ENCODE data around the gene ZNF665.
"Not testable (repeated sequence)": the region's sequence is repeated elsewhere in the genome, so short reads cannot be mapped to it uniquely, and the experiment has no call there.

The ZNF665 gene

GRCh38 chr19:53156850-53157249 lies 36.3 kb downstream of the ZNF665 start:
- DNase-seq: no peak

GRCh38 chr19:53147645-53148044 lies 45.5 kb downstream of the ZNF665 start:
- DNase-seq: no peak

- DNase-seq: no peak
Measured at GRCh38 chr19:53140351-53140750, 52.8 kb downstream of the ZNF665 start.

GRCh38 chr19:53136432-53136831 lies 56.7 kb downstream of the ZNF665 start:
- DNase-seq: no peak

- DNase-seq: no peak
Measured at GRCh38 chr19:53132141-53132991, 60.8 kb downstream of the ZNF665 start, which contains the start of gene ZNF415. ZNF415 (minus strand) TSS chr19:53132910; CDS start chr19:53122676, 10,234 bp downstream.

GRCh38 chr19:53131727-53132126 lies 61.4 kb downstream of the ZNF665 start:
- no peak for DNase-seq

GRCh38 chr19:53131085-53131590 lies 62.0 kb downstream of the ZNF665 start:
- DNase-seq: no peak

- no peak for DNase-seq
Measured at GRCh38 chr19:53130506-53130905, 62.7 kb downstream of the ZNF665 start.

GRCh38 chr19:53126733-53127526 lies 66.2 kb downstream of the ZNF665 start:
- DNase-seq: not testable (repeated sequence)

GRCh38 chr19:53123400-53123799 lies 69.8 kb downstream of the ZNF665 start:
- no peak for DNase-seq
